ENCODE measurements around the gene RTL5.

- no peak for TF ChIP-seq CTCF (IDR thresholded peaks at IDR 0.05; ENCODE audit: borderline replicate concordance, extremely low read depth, low read length, poor library complexity, severe bottlenecking)
- TF ChIP-seq EZH2 (IDR thresholded peaks at IDR 0.05; ENCODE audit: borderline replicate concordance, low read depth, low read length, severe bottlenecking): no peak
These were observed 2.1 kb downstream of the RTL5 start for GRCh38 chrX:72129661-72130060.

Data from DND-41 (cell line).